ENCODE data around the gene UBR4. TPM values are rescaled to one million over a fixed set of nuclear protein-coding genes. Genes with fewer than 3 reads are reported as not detected.

The UBR4 gene
- total RNA-seq, 1 donor: 193 TPM

DNA sequence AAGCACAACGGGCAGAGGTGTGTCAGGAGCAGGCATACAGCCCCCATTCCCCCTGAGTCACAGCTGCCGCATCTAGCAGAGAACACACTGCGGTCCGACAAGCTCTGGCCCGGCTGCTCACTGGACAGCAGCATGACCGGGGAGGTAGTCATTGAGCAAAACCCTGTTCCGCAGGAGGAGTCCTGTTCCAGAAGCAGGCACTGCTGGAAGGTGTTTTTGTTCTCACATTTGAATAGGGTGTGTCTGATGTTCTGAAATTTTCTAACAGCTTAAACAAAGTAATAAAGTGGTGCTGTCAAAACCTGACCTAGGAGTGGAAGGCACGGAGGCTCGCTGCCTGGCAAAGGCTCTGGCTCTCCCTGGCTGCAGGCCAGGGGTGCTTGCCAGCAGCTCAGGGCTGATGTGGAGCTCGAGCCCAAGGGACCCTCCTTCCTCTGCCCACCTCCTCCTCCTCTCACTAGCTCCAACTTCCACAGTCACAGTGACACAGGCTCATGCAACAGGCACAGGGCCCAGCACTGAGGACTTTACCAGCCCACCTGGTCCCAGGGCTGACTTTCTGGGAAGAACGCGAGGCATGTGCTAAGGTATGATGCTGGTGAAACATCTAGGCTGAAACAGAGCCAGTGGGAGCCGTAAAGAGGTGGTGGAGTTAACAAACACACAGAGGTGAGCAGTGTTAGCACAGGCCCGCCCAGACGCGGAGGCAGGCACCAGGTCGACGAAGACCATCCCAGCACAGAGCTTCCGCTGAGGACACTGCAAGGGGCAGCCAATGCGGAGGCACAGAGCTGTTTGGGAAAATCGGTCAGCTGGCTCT is 135.0 kb downstream of the UBR4 start:
- H3K4me3 ChIP-seq (ENCODE audit: low read depth, low read length): no peak overlapping the region
- no peak for DNase-seq (ENCODE audit: low read depth)

GRCh38 chr1:19074361-19074901 is 135.6 kb downstream of the UBR4 start:
- TF ChIP-seq CTCF (IDR thresholded peaks at IDR 0.05; ENCODE audit: insufficient read depth, low read depth, low read length): no peak
- DNase-seq (ENCODE audit: low read depth): no peak
- H3K4me3 ChIP-seq (ENCODE audit: low read depth, low read length): no peak overlapping the region

More for the DNA sequence above, 135.0 kb downstream of the UBR4 start:
- no peak for TF ChIP-seq CTCF (IDR thresholded peaks at IDR 0.05; ENCODE audit: insufficient read depth, low read depth, low read length)

GRCh38 chr1:19073311-19074186 is 136.5 kb downstream of the UBR4 start:
- no peak overlapping the region for H3K4me3 ChIP-seq (ENCODE audit: low read depth, low read length)
- no peak for DNase-seq (ENCODE audit: low read depth)
- no peak for TF ChIP-seq CTCF (IDR thresholded peaks at IDR 0.05; ENCODE audit: insufficient read depth, low read depth, low read length)

- TF ChIP-seq CTCF (IDR thresholded peaks at IDR 0.05; ENCODE audit: insufficient read depth, low read depth, low read length): no peak
- no peak for DNase-seq (ENCODE audit: low read depth)
- no peak overlapping the region for H3K4me3 ChIP-seq (ENCODE audit: low read depth, low read length)
These were observed 137.6 kb downstream of the UBR4 start for GRCh38 chr1:19072285-19072981.

GRCh38 chr1:19071674-19072281 is 138.3 kb downstream of the UBR4 start:
- no peak for TF ChIP-seq CTCF (IDR thresholded peaks at IDR 0.05; ENCODE audit: insufficient read depth, low read depth, low read length)
- no peak overlapping the region for H3K4me3 ChIP-seq (ENCODE audit: low read depth, low read length)
- no peak for DNase-seq (ENCODE audit: low read depth)

Data from fibroblast of villous mesenchyme (primary cell).